GM12874 (cell line): ENCODE measurements around the gene TNFRSF12A.

Experiments used
- TF ChIP-seq, protein P1 (sequence below): IDR thresholded peaks from 2 replicates; pipeline ENCODE4 v1.5.1; 2011; ENCODE audit warnings: low read depth, mild to moderate bottlenecking, control low read depth, low read length, moderate library complexity; ENCODE audit not compliant: insufficient read depth

Gene TNFRSF12A

DNA sequence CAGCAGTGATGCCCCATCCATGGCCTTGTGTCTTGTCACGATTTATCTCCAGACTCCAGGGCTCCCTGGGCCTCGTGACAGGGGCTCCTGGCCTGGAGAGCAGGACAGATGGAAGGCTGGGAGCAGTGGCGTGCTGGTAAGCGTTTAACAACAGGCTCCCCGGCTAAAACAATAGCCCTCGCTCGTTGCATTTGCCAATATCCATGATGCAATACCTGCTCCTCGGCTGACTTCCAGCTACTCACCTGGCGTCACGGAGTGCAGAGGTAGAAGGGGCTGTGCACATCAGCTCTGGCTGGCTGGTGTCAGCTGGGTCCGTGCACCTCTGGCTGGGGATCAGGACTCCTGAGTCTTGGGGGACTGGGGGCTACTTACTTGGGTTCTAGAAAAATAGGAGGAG lies 18.1 kb downstream of the TNFRSF12A start:
- TF ChIP-seq, protein P1, sequence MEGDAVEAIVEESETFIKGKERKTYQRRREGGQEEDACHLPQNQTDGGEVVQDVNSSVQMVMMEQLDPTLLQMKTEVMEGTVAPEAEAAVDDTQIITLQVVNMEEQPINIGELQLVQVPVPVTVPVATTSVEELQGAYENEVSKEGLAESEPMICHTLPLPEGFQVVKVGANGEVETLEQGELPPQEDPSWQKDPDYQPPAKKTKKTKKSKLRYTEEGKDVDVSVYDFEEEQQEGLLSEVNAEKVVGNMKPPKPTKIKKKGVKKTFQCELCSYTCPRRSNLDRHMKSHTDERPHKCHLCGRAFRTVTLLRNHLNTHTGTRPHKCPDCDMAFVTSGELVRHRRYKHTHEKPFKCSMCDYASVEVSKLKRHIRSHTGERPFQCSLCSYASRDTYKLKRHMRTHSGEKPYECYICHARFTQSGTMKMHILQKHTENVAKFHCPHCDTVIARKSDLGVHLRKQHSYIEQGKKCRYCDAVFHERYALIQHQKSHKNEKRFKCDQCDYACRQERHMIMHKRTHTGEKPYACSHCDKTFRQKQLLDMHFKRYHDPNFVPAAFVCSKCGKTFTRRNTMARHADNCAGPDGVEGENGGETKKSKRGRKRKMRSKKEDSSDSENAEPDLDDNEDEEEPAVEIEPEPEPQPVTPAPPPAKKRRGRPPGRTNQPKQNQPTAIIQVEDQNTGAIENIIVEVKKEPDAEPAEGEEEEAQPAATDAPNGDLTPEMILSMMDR = no peak

DNA sequence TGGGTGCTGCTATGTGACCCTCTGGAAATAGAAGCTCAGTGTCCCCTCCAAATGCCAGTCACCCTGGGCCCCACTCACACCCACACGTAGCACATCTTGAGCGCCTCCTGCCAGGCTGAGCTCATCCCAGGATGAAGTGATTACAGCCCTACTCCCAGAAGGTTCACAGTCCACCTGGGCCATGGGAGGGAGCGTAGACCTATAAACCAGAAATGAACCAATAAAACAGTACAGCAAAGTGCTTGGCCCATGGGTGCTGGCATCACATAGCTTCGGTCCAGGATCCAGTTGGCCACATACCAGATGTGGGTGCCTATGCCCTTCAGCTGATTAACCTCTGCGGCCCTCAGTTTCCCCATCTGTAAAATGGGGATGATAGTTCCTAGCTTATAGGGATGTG lies 18.7 kb downstream of the TNFRSF12A start:
- TF ChIP-seq, protein P1 = no peak

DNA sequence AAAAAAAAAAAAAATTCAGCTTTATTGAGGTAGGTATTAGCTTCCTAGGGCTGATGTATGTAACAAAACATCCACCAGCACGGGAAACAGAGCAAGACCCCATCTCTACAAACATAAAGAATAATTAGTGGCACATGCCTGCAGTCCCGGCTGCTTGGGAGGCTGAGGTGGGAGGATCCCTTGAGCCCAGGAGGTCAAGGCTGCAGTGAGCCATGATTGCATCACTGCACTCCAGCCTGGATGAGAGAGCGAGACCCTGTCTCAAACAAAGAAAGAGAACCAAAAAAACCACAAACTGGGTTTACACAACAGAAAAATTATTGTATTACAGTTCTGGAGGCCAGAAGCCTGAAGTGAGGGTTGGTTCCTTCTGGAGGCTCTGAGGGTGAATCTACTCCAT lies 22.2 kb downstream of the TNFRSF12A start:
- TF ChIP-seq, protein P1 = no peak

DNA sequence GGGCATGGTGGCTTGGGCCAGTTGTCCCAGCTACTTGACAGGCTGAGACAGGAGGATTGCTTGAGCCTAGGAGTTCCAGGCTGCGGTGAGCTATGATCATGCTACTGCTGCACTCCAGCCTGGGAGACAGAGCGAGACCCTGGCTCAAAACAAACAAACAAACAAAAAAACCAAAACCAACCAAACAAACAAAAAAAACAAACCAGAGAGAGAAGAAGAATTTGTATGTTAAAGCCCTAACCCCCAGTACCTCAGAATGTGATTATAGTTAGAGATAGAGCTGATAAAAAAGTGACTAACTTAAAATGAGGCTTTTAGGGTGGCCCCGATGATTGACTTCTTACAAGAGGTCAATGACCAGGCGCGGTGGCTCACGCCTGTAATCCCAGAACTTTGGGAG lies 24.5 kb downstream of the TNFRSF12A start:
- TF ChIP-seq, protein P1 = no peak

DNA sequence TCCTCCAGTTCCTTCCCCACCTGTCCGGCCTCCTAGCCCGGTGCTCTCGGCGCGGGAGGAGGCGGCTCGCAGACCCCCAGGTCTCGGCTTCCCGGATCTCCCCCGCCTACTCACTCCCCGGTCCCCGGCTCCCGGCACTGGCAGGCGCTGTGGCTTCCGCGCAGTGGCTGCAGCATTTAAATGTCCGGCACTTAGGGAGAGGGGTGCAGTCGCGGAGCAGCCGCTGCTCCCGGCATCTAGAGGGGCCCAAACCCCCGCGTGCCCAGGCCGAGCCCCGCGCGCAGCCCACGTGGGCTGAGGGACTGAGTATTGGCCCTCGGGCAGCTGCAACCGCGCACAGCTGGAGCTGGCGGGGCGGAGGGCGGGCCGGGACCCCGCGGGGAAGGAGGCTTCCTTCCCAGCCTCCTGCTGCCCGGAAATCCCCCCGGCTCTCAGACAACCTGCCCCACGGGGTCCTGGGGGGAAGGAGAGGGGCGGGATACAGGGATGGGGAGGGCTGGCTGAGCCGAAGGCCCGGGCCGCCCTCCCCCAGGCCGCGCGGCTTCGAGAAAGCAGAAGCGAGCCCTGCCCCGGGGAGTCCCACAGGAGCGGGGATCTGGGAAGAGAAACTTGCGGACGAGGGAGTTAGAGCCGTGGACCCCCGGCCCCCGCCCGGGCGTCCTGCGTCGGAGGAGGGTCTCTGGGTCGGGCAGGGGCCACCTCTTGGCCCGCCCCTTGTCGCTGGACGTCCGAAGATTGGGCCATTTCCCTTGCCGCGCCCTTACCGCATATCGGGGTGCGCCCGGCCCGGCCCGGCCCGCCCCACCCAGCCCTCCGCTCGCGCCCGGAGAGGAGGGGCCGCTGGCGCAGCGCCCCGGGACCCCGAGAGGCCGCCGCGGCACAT lies 25.8 kb downstream of the TNFRSF12A start, which contains the start of gene MMP25:
MMP25 (plus strand) TSS at position 804 of the 883 bp plus-strand sequence. CDS start 357 bp downstream, outside the sequence.
- TF ChIP-seq, protein P1 = no peak

DNA sequence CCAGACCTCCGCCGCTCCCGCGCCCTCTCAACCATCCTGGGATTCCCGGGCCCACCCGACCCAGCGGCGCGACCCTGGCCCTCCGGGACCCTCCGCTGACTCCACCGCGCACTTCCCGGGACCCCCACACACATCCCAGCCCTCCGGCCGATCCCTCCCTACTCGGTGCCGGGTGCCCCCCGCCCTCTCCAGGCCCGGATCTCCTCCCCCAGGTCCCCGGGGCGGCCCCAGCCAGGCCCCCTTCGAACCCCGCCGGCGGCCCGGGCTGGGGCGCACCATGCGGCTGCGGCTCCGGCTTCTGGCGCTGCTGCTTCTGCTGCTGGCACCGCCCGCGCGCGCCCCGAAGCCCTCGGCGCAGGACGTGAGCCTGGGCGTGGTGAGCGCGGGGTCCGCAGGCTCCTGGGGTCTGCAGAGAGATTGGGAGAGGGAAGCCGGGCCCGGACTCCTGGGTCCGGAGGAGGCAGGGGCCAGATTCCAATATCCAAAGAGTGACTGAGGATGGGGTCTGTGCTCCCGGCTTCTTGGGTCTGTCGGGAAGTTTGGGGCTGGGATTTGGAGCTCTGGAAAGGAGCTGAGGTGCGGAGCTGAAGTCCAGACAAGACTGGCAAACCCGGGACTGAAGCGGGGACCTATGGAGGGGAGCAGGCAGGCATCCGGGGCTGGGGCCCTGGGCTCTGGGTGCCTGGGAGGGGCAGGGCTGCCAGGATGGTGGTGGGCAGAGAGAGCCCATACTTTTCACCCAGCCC lies 26.6 kb downstream of the TNFRSF12A start:
- TF ChIP-seq, protein P1 = no peak

DNA sequence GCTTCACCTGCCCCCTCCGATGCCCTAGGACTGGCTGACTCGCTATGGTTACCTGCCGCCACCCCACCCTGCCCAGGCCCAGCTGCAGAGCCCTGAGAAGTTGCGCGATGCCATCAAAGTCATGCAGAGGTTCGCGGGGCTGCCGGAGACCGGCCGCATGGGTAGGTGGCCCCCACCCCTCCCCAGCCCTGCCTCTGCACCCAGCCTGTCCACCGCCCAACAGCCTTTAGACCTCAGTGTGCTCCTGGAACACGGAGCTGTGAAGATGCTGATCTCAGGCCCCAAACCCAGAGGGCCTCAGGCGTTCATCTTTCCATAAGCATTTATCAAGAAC lies 27.2 kb downstream of the TNFRSF12A start:
- TF ChIP-seq, protein P1 = no peak
